Stimulated activated naive CD4-positive, alpha-beta T cell (primary cell): ENCODE measurements around the gene ATF5.
"Not testable (repeated sequence)": the region's sequence is repeated elsewhere in the genome, so short reads cannot be mapped to it uniquely, and the experiment has no call there.

ENCODE experiments used
- DNase-seq, 6 experiments: peaks; one replicate each; lab custom pipeline; 2025; lab: John Stamatoyannopoulos, UW

The ATF5 gene

GRCh38 chr19:49949742-49950589, 21.0 kb downstream of the ATF5 start:
- DNase-seq: no peak

GRCh38 chr19:49950590-49950948, 21.6 kb downstream of the ATF5 start:
- no peak for DNase-seq

GRCh38 chr19:49950956-49951526, 22.0 kb downstream of the ATF5 start:
- no peak for DNase-seq

DNA sequence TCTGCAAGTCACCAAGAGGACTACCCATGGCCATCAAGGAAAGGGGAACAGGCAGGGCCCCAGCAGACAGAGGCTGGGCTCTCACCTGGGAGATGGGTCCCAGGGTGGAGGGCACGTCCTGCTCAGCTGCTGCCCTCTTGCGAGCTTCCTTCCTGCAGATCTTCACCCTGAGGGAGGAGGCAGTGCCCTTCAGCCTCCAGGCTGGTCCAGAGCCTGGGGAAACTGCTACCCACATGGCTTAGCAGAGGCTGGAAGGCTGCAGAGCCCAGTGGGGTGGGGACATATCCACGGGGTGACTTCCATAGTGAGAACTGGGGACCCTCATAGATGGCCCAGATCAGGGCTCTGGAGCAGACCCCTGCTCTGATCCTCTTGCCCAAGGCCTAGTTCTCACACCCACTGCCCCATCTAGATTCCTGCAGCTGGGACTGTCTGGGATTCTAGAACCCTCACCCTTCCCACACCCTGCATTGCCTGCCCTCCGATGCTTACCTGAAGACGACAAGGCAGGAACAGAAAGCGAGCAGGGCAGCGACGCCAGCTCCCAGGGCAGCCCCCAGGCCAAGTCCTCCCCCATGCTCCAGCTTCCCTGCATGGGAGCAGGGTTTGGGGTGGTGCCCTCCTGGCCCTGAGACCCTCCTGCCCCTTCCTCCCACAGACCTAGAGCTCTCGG, 22.9 kb downstream of the ATF5 start:
- DNase-seq: no peak

DNA sequence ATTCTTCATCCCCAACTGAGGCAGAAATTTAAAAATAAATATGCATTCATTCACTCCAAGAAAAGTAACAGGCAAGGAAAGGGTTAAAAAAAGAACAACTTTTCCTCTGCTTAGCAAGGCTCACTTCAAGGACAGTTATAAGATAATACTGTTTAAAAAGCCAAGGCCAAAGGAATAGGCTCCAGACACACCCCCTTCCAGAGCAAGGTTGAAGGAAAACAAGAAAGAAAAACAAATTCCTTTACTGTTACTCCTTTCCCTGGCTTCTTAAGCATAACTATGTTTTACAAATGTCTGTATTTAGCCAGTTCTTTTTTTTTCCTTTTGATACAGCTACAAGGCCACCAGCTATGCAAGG, 23.5 kb downstream of the ATF5 start:
- no peak for DNase-seq

- DNase-seq: no peak
These were observed 23.9 kb downstream of the ATF5 start for GRCh38 chr19:49952906-49953305.

DNA sequence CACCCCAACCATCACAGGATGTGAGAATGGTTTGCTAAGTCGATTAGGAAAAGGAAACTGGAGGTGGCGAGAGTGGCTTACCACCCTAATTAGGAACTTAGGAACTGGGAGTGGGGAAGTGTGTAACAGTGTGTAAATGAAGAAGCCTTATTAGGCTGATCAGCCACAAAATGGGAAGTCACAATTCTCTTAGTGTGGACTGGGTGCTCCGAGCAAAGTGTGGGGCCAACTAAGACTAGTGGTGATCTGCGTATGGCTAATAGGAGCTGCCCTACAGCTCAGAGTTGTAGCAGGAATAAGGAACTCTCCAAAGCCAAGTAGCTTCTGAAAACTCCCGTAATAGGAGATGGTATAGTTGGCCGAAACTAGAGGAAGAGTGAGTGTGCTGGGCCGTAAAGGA, 24.4 kb downstream of the ATF5 start:
- no peak for DNase-seq

DNA sequence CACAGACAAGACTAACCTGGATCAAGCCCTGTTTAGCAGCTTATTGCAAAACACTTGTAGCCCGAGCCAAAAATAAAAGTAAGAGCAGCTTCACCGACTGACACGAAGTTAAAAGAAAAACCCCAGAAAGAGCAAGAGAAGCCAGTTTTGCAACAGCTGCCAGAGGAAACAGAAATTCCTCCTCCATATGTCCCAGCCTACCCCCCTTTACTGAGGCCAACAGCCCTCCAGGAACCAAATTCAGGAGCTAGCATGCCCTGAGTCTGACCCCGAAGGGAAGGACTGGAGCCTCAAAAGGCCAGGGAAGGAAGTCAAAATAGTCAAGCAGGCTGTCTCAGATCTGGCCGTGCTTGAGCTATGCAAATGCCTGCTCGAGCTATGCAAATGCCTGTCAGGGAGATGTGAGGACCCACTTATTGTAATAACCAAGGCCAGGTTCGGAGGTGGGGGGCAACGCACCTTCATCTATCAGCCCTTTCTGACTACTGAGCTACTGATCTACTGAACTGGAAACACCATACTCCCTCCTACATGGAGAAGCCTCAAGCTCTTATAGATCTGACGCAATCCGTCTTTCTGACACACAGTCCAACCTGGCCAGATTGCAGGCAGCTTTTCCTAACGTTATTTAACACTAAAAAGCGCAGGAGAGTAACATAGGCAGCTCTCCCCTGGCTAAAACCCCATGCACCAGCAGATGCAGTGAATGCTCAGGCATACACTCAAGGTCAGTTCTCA, 25.3 kb downstream of the ATF5 start:
- DNase-seq: no peak

- DNase-seq: no peak
These were observed 25.9 kb downstream of the ATF5 start for GRCh38 chr19:49954933-49955332.

- DNase-seq: no peak
These were observed 27.1 kb downstream of the ATF5 start for GRCh38 chr19:49956115-49956495.

- no peak for DNase-seq
These were observed 28.4 kb downstream of the ATF5 start for GRCh38 chr19:49957262-49957915.

- DNase-seq: not testable (repeated sequence)
These were observed 29.1 kb downstream of the ATF5 start for GRCh38 chr19:49958144-49958543.

GRCh38 chr19:49958596-49958995, 29.6 kb downstream of the ATF5 start:
- DNase-seq: not testable (repeated sequence)

DNA sequence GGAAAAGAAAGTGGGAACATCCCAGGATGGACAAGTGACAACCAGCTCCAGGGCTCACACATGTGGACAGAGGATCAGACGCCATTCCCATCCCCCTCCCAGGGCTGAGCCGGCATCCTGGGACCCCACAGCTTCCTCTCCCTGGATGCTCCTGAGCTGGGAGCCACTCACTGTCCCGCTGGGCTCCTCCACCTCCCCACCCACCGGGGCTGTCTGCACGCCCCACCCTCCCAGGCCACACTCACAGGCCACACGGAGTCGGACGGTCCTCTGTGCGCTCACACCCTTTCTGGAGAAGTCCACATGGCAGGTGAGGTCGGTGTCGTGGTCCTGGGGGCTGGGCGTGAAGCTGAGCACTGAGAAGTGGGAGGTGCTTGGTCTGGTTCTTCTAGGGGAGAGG, 30.9 kb downstream of the ATF5 start:
- DNase-seq: not testable (repeated sequence)

- DNase-seq: not testable (repeated sequence)
These were observed 32.0 kb downstream of the ATF5 start, which contains the start of gene SIGLEC11 for GRCh38 chr19:49960980-49961379. Gene SIGLEC11, minus strand, starts transcription at chr19:49961172. Its CDS starts 91 bp downstream, at chr19:49961081.

DNA sequence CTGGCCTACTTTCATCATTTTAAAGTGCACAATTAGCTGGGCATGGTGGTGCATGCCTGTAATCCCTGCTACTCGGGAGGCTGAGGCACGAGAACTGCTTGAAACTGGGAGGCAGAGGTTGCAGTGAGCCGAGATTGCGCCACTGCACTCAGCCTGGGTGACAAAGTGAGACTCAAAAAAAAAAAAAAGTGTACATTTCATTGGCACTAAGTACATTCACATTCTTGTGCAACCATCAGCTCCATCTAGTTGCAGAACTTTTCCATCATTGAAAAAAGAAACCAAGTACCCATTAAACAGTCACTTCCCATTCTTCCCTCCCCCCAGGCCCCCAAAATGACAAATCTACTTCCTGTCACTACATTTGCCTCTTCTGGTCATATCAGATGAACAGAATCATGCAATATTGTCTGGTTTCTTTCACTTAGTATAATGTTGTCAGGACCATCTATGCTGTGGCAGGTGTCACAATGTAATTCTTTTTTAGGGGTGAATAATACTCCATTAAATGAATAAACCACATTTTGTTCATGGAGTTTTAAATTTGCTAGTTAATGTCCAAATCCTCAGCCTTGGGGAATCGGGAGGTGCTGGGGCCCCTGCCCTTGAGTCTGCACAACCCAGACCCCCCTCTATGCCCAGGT, 39.4 kb downstream of the ATF5 start:
- DNase-seq: no peak

- not testable (repeated sequence) for DNase-seq
These were observed 40.4 kb downstream of the ATF5 start for GRCh38 chr19:49969355-49969754.

DNA sequence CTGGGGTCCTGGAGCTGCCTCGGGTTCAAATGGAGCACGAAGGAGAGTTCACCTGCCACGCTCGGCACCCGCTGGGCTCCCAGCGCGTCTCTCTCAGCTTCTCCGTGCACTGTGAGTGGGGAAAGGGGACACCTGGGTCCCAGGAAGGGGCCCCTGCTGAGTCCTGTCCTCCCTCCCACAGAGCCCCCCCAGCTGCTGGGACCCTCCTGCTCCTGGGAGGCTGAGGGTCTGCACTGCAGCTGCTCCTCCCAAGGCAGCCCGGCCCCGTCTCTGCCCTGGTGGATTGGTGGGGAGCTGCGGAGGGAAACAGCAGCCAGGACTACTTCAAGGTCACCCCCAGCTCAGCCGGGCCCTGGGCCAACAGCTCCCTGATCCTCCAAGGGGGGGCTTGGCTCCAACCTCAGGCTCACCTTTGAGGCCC, 43.0 kb downstream of the ATF5 start:
- DNase-seq: no peak

DNA sequence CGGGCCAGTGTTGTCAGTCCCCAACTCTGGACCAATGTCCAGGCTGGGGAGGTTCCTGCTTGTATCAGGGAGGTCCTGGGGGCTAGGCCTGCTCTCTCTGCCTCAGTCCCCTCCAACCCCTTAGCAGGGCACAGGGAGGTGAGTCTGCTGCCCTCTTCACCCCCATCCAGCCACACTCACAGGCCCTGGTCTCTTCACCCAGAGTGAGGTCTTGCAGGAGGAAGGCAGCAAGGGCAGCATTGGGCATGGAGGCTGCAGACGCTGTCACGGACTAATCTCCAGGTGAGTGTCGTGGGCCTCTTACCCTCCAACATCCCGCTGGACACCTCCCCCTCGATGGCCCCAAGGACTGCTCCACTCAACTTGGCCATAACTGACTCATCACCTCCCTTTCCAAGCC, 43.8 kb downstream of the ATF5 start:
- DNase-seq: no peak

DNA sequence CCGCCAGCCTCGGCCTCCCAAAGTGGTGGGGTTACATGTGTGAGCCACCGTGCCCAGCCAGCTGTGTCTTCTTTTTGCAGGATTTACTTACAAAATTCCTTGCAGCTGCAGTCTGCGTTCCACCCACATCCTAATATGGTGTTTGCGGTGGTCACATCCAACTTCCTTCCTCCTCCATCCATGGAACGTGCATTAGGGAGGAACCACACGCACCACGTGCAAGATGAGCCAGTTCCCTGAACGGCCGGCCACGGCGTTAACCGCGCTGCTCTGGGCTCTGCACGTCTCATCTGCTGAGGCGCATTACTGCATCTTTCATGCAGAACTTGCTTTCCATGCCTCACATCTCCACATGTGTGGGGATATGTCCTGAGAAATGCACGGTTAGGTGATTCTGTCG, 45.0 kb downstream of the ATF5 start:
- DNase-seq: no peak

- no peak for DNase-seq
These were observed 46.0 kb downstream of the ATF5 start for GRCh38 chr19:49975051-49975450.
